ENCODE results near the gene DHRS3.
"Not testable (repeated sequence)": the region's sequence is repeated elsewhere in the genome, so short reads cannot be mapped to it uniquely, and the experiment has no call there.

DHRS3 gene

GRCh38 chr1:12539320-12539704 is 78.7 kb downstream of the DHRS3 start:
- H3K4me3 ChIP-seq (ENCODE audit: control insufficient read depth, low read depth, low read length): no peak overlapping the region
- no peak for DNase-seq (ENCODE audit: low read depth)
- TF ChIP-seq CTCF (conservative IDR thresholded peaks at IDR 0.05; ENCODE audit: control insufficient read depth, insufficient read depth, low read depth, low read length): no peak

DNA sequence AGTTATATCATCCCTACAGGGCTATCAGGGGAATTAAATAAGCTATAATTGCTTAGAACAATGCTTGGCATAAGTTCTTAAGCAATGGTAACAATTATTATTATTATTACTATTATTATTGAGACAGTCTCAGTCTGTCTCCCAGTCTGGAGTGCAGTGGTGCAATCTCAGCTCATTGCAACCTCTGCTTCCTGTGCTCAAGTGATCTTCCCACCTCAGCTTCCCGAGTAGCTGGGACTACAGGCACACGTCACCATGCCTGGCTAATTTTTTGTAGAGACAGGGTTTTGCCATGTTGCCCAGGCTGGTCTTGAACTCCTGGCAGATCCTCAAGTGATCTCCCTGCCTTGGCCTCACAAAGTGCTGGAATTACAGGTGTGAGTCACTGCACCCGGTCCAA is 79.5 kb downstream of the DHRS3 start:
- DNase-seq (ENCODE audit: low read depth); H3K4me3 ChIP-seq (ENCODE audit: control insufficient read depth, low read depth, low read length): not testable (repeated sequence)

DNA sequence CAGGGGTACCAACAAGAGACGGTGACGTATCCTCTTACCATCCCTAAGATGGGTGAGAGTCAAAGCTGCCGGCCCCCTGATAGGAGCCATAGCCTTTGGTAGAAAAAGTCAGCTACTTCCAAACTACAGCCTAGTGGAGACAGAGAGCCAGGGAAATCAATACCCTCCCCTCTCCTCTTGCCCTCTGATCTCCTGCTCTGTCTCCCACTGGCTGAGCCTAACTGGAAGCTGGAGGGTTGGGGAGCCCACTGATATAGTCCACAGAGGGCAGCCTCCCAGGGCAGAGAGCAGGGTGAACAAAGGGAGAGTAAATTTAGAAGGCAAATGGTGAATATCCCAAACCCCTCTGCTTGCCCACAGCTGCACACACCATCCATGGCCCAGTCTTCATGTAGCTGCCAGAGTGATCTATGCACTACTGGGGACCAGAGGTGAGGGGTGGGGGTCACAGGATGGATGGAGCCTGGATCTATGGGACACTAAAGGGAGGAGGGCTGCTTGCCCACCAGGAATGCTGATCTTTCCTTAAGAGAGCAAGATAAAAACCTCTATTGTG is 80.0 kb downstream of the DHRS3 start:
- H3K4me3 ChIP-seq (ENCODE audit: control insufficient read depth, low read depth, low read length): no peak overlapping the region
- no peak for DNase-seq (ENCODE audit: low read depth)
- TF ChIP-seq CTCF (conservative IDR thresholded peaks at IDR 0.05; ENCODE audit: control insufficient read depth, insufficient read depth, low read depth, low read length): no peak

DNA sequence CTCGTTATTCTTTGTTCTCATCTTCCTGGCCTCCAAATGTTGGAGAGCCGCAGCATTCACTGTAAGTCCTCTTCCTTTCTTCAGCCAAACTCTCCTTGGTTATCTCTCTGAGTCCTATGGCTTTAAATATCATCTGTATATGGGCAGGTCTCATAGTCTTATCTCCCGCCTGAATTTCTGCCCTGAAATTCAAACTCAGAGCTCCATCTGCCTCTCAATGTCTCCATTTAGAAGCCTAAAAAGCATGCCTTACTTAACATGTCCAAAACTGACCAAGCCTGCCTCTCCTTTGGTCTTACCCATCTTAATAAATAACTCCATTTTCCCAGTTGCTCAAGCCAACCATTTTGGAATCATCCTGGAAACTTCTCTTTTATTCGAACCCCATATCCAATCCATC is 80.7 kb downstream of the DHRS3 start:
- no peak for TF ChIP-seq CTCF (conservative IDR thresholded peaks at IDR 0.05; ENCODE audit: control insufficient read depth, insufficient read depth, low read depth, low read length)
- no peak overlapping the region for H3K4me3 ChIP-seq (ENCODE audit: control insufficient read depth, low read depth, low read length)
- no peak for DNase-seq (ENCODE audit: low read depth)

GRCh38 chr1:12536023-12536639 is 81.9 kb downstream of the DHRS3 start:
- TF ChIP-seq CTCF (conservative IDR thresholded peaks at IDR 0.05; ENCODE audit: control insufficient read depth, insufficient read depth, low read depth, low read length): no peak
- H3K4me3 ChIP-seq (ENCODE audit: control insufficient read depth, low read depth, low read length): no peak overlapping the region
- DNase-seq (ENCODE audit: low read depth): no peak

GRCh38 chr1:12532405-12533315 is 85.3 kb downstream of the DHRS3 start:
- no peak overlapping the region for H3K4me3 ChIP-seq (ENCODE audit: control insufficient read depth, low read depth, low read length)
- TF ChIP-seq CTCF (conservative IDR thresholded peaks at IDR 0.05; ENCODE audit: control insufficient read depth, insufficient read depth, low read depth, low read length): no peak
- DNase-seq (ENCODE audit: low read depth): no peak

DNA sequence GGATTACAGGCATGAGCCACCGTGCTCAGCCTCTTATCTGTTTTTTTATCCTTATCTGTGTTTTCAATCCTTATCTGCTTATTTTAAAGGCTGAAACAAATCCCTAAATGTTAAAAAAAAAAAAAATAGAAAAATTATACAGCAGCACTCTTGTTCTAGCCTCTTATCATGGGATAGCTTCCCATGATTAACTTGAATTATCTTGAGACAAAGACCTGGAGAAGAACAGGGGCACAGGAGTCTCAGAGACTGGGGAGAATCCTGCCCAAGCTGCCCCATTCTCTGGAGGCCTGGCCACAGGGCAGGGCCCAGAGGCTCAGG is 86.9 kb downstream of the DHRS3 start:
- no peak overlapping the region for H3K4me3 ChIP-seq (ENCODE audit: control insufficient read depth, low read depth, low read length)
- no peak for TF ChIP-seq CTCF (conservative IDR thresholded peaks at IDR 0.05; ENCODE audit: control insufficient read depth, insufficient read depth, low read depth, low read length)
- DNase-seq (ENCODE audit: low read depth): no peak

Data from fibroblast of mammary gland (primary cell).